ENCODE results near the gene SLC10A7.

DNA sequence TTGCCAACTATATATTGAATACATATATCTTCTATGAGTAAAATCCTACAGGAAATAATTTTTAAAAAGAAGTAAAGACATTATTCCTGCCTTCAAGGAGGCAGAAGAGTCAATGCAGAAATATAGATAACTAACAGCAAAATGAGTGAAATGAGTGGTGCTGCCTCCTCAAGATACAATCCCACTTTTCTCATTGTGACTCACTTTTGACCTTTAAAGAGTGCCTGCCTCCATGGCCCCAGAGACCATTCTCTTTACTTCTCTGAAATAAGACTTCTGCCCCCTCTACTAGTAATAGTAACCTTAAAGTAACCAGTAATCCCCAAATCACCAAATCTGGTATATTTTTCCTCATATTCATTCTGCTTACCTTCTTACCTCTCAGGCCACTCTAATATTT, 15.5 kb downstream of the SLC10A7 start:
- TF ChIP-seq POLR2A (IDR thresholded peaks at IDR 0.05): no peak
- TF ChIP-seq, protein P1, sequence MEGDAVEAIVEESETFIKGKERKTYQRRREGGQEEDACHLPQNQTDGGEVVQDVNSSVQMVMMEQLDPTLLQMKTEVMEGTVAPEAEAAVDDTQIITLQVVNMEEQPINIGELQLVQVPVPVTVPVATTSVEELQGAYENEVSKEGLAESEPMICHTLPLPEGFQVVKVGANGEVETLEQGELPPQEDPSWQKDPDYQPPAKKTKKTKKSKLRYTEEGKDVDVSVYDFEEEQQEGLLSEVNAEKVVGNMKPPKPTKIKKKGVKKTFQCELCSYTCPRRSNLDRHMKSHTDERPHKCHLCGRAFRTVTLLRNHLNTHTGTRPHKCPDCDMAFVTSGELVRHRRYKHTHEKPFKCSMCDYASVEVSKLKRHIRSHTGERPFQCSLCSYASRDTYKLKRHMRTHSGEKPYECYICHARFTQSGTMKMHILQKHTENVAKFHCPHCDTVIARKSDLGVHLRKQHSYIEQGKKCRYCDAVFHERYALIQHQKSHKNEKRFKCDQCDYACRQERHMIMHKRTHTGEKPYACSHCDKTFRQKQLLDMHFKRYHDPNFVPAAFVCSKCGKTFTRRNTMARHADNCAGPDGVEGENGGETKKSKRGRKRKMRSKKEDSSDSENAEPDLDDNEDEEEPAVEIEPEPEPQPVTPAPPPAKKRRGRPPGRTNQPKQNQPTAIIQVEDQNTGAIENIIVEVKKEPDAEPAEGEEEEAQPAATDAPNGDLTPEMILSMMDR (IDR thresholded peaks at IDR 0.05): no peak
